ENCODE data around the gene PEDS1.
A peak's percentile ranks its signal among the peaks of the same experiment; 100 is the strongest.
"Not testable (repeated sequence)": the region's sequence is repeated elsewhere in the genome, so short reads cannot be mapped to it uniquely, and the experiment has no call there.

The PEDS1 gene

GRCh38 chr20:50189681-50190250 lies 36.2 kb upstream of the PEDS1 start:
- no peak for DNase-seq

DNA sequence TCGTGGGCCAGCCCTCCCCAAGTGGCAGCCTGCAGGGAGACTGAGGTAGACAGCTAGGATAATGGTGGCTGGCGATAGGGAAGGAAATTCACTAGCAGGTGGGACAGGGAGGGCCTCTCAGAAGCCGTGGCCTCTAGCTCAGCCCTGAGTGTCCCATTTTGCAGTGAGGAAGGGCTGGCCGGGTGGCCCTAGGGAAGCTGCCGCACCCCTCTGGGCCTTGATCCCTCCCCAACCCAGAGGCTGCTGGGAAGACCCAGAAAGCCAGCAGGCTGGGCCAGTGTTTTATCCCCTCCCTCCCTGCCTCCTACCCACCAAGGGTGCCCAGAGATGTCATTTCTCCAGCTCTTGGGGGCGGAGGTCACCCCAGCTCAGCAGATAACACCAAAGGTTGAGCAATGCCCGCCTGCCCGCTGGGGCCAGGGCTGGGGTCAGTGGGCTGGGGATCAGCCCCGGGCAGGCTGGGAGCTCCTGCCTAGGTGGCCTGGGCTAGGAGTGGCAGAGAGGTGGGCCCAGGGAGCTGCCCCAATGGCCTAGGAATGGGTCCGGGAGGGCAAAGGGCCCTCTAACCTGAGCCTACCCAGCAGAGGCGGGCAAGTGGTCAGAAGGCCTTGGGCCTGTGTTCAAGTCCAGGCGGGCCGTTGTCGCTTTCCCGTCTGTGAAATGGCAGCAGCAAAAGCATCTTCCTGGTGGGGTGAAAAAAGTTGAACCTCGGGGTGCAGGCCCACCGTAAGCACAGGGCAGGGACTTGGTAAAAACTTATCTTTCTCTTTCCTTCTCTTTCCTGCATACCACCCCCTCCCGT lies 35.6 kb upstream of the PEDS1 start:
- no peak for DNase-seq

- DNase-seq, result no peak
These were observed 34.8 kb upstream of the PEDS1 start for GRCh38 chr20:50188287-50188688.

GRCh38 chr20:50187403-50188051 lies 34.0 kb upstream of the PEDS1 start:
- no peak for DNase-seq

- no peak for DNase-seq
These were observed 33.5 kb upstream of the PEDS1 start for GRCh38 chr20:50186987-50187402.

GRCh38 chr20:50186151-50186885 lies 32.8 kb upstream of the PEDS1 start:
- DNase-seq, result peak; percentile 84

GRCh38 chr20:50185426-50185825 lies 31.9 kb upstream of the PEDS1 start:
- no peak for DNase-seq

DNA sequence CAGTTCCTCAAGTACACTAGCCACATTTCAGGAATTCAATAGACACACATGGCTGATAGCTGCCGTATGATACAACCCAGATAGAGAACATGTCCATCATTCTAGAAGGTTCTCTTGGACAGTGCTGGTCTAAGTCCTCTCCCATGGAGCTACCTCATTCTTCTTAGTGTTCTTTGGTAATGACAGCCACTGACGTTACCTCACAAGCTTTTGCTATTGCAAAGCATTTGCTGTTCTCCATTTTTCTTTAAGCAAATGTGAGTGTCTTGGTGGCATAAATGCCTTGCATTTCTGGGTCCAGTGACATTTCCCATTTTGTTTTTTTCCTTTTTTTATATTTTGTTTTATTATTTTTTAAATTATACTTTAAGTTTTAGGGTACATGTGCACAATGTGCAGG lies 28.8 kb upstream of the PEDS1 start:
- DNase-seq, result no peak

- no peak for DNase-seq
These were observed 27.8 kb upstream of the PEDS1 start for GRCh38 chr20:50181344-50181743.

DNA sequence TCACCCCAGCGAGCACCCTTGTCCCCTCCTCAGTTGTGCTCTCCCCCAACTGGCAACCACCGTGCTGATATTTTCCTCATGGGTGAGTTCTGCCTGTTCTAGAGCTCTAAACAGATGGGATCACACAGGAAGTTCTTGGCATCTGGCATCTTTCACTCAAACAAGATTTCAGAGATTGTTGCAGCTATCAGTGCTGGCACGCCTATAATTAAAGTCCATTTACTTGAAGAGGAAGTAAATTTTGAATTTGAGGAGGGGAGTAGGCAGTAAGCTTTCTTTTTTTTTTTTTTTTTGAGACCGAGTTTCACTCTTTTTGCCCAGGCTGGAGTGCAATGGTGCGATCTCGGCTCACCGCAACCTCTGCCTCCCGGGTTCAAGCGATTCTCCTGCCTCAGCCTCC lies 25.1 kb upstream of the PEDS1 start:
- DNase-seq, result not testable (repeated sequence)

- DNase-seq, result no peak
These were observed 22.7 kb upstream of the PEDS1 start for GRCh38 chr20:50175938-50176933.

DNA sequence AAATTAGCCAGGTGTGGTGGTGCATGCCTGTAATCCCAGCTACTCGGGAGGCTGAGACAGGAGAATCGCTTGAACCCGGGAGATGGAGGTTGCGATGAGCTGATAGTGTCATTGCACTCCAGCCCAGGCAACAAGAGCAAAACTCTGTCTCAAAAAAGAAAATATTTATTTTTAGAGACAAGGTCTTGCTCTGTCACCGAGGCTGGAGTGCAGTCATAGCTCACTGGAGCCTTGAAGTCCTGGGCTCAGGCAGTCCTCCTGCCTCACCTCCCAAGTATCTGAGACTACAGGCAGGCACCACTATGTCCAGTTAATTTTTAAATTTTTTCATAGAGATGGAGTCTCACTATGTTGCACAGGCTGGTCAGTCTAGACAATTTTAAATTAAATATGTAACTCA lies 20.9 kb upstream of the PEDS1 start:
- no peak for DNase-seq

- no peak for DNase-seq
These were observed 19.0 kb upstream of the PEDS1 start for GRCh38 chr20:50172347-50173013.

- no peak for DNase-seq
These were observed 17.2 kb upstream of the PEDS1 start for GRCh38 chr20:50170549-50171220.

DNA sequence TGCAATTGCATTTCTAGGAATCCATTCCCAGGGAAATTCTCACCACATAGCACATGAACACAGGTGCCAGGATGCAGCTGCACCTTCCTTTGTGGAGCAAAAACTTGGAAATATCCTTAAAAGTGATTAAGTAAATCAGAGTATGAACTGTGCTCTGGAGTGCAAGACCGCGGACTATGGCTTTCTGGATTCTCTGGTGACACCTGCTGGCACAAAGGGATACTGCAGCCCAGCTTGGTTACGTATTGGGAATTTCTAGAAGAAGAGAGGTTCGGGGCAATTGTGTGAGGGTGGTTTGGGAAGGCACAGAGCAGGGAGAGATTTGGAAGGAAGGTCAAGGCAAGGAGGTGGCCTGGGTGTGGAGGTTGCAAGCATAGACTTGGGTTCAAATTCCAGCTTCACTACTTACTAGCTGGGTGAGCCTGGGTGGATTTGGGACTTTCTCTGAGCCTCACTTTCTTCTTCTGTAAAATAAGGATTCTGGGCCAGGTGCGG lies 15.9 kb upstream of the PEDS1 start:
- peak; percentile 80 for DNase-seq

DNA sequence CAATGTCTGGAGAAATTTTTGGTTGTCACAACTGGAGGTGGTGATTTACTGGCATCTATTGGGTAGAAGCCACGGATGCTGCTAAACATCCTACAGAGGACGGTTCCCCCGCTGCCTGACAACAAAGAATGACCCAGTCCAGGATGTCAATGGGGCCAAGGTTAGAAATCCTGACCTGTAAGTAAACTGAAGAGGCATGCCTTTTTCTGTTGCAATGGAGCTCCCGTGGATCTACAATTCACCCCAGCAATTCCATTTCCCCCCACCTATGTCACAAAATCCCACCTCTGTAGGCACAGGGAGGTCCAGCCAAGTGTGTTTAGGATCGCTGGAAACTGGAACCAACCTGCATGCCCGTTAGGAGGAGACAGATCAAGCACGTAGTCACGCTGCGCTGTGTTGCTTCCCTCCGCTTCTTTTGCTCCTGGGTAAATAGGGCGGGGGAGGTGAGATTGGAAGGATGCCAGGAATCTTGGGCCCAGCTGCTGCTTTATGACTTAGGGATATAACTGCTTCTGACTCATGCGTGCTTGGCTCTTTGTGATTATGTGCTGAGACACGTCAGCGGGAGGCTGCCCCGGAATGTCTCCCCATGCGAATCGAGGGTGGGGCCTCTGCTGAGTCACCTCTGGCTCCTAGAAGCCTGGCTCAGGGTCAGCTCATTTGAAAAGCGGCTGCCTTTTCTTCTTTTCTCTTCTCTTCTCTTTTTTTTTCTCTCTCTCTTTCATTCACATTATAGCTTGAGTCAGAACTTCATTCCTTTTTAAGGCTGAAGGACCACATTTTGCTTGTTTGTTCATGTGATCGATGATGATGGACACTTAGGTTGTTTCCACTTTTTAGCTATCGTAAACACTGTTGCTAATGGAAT lies 12.4 kb upstream of the PEDS1 start:
- DNase-seq, result peak; percentile 99

GRCh38 chr20:50163570-50164317 lies 10.2 kb upstream of the PEDS1 start:
- no peak for DNase-seq

- DNase-seq, result not testable (repeated sequence)
These were observed 8.0 kb upstream of the PEDS1 start for GRCh38 chr20:50161494-50161893.

- DNase-seq, result no peak
These were observed 397 bp downstream of the PEDS1 start for GRCh38 chr20:50153153-50153499.

All from NCI-H2227 treated with DMSO at 0.1 percent for 48 hours (cell line).